HG03432 (cell line): ENCODE measurements around the gene BRD2.
A peak's percentile ranks its signal among the peaks of the same experiment; 100 is the strongest.

Source experiments
- ATAC-seq: cut with Tn5 transposase; IDR thresholded peaks from one replicate; pipeline ENCODE4 v1.9.1; 2021; ENCODE audit warnings: mild to moderate bottlenecking, moderate library complexity; ENCODE audit not compliant: unreplicated experiment

BRD2 gene

GRCh38 chr6:32971242-32971580 is 2.8 kb downstream of the BRD2 start:
- ATAC-seq = no peak

DNA sequence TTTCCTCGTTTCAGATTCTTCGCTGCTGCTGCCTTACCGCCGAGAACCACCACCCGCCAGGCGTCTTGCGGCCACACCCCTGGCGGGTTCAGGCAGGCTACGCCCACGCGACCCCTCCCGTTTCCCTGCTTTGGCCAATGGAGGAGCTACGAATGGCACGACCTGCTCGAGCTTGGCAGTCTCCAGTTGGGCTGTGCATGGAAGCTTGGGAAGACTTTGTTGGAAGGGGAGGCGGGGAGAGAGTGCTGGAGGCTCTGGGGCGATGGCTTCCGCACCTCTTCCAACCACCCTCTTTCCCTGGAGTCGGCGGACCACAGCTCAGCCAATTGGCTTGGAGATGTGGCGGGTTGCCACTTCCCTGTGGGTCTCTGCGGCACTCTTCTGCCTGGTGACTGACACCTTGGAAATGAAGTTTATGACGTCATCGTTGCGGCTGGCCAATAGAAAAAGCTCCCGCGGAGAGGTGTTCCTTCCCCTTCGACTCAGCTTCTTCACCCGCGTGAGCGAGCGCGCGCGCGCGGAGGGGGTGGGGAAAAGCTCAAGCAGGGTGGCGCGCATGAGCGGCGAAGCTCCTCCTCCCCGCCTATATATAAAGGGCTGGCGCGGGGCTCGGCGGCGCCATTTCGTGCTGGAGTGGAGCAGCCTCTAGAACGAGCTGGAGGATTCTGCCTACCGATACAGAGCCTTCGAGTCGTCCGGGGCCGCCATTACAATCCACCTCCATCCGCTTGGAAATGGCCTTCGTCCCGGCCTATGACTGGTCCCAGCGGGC is 3.4 kb downstream of the BRD2 start:
- peak; percentile 40 for ATAC-seq

DNA sequence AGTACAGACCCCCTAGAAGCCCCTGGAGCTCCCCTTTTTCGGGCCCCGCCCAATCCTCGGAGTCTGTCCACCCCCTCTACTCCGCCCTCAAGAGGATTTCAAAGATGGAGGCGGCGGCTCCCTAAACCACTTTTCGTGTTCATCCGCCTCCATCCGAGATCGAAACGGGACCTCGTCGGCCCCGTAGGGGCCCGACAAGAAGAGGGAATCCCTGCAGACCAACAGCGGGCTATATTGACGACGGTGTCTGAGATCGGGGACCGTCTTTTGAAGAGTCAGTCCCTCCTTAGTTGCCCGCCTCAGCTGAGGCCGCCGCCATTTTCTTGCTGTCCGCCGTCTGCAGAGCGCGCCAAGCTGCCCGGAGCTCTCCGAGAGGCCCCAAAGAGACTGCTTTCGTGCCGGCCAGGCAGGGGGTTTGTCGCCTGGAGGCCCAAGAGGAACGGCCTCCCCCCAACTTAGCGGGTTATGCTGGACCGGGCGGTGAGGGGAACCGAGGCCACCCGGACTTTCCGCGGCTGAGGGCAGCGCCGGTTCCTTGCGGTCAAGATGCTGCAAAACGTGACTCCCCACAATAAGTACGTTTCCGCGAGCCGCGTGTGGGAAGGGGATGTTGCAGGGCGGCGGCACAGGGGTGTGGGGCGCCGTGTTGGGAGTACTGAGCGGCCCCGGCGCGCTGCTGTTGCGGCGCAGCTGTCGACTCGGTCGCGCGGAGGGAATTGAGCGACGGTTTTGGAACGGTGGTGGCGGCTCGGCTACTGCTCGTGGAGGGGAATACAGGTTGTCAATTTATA is 4.2 kb downstream of the BRD2 start:
- ATAC-seq = no peak

DNA sequence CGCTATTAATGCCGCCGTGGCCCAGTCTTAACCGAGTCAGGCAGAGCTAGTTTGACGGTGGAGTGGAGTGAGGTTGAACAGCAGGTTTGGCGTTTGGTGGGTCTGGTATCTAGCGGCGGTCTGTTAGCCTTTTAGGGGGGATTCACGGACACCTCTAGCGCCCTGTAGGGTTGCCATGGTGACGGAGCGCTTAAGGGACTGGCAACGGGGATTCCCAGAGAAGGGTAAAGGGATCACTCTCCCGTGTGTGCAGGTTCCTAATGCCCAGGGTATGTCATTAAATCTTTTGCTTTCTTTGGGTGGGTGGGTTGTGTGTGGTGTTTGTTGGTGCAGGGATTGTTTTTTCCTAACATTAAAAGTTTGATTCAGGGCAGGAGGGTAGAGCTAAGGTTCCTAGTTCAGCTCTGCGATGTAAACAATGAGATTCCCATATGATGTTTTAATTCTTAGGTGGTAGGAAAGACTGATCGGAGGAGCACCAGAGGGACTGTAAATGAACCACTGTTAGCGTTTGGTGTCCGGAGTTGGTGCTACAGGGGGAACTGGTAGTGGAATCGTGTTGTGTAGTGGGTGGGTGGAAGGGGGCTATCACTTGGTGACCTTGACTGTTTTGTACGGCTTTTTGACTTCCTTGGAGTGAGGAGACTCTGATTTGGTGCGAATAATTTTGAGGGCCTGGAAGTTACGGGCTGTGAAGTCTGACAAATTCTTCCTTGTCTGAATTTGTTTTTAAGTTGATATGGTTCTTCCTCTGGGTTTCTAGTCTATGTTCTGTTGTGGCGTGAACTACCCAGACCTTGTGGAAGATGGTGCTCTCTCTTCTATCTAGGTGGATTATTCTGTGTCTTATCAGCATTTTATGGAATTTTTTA is 5.0 kb downstream of the BRD2 start:
- ATAC-seq = no peak

GRCh38 chr6:32974016-32974333 is 5.6 kb downstream of the BRD2 start:
- ATAC-seq = no peak

DNA sequence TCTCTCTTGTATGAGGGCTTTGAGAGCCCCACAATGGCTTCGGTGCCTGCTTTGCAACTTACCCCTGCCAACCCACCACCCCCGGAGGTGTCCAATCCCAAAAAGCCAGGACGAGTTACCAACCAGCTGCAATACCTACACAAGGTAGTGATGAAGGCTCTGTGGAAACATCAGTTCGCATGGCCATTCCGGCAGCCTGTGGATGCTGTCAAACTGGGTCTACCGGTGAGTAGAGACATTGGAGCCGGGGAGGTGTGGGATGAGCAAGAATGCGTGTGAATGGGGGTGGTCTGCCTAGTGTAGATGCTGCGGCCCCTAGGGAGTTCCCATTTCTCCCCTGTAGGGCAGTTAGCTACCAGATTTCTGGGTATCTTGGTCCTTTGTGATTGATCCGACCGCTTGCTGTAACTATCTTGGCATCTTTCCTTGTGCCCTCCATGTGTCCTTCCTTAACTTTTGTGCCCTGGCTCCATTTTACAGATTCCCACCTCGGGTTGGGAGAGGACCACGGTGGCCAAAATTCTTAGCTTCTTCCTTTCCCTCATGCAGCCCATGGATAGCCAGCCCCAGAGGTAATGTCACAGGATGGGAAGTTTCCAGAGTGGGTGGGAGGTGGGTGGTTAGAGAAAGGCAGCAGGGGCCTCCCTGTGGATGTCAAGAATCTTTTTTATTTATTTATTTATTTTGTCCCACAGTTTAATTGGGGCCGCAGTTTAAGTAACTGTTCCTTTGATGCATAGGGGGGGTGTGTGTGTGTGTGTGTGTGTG is 6.3 kb downstream of the BRD2 start:
- ATAC-seq = no peak

DNA sequence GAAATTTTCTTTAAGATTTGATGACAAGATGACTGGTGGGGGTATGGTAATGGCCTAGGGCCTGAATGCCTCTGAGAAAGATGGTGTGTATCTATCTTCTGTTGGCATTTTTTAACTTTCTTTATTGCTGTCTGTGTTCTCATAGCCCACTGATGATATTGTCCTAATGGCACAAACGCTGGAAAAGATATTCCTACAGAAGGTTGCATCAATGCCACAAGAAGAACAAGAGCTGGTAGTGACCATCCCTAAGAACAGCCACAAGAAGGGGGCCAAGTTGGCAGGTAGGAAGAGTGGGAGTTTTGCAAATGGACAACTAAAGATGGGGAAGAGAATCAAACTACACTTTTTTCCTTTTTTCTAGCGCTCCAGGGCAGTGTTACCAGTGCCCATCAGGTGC is 7.5 kb downstream of the BRD2 start:
- no peak for ATAC-seq

- ATAC-seq = no peak
These were observed 8.1 kb downstream of the BRD2 start for GRCh38 chr6:32976334-32977069.

DNA sequence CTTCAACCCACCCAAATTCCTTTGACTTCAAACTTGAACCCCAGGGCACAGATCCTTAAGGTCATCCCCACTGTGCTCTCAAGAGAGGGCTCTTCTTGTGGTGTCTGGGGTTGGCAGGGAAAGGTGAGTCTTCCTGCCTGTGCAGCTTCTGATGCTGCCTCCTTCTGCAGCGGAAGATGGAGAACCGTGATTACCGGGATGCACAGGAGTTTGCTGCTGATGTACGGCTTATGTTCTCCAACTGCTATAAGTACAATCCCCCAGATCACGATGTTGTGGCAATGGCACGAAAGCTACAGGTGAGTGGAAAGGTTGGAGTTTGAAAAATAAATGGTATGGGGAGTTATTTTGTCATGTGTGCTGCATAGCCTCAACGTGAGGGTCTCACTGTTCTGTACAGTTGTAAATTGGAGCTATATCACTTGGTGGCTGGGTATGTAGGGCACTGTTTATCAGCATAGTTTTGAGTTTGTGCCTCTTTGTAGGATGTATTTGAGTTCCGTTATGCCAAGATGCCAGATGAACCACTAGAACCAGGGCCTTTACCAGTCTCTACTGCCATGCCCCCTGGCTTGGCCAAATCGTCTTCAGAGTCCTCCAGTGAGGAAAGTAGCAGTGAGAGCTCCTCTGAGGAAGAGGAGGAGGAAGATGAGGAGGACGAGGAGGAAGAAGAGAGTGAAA is 9.0 kb downstream of the BRD2 start:
- no peak for ATAC-seq

- no peak for ATAC-seq
These were observed 9.5 kb downstream of the BRD2 start for GRCh38 chr6:32977953-32978324.

DNA sequence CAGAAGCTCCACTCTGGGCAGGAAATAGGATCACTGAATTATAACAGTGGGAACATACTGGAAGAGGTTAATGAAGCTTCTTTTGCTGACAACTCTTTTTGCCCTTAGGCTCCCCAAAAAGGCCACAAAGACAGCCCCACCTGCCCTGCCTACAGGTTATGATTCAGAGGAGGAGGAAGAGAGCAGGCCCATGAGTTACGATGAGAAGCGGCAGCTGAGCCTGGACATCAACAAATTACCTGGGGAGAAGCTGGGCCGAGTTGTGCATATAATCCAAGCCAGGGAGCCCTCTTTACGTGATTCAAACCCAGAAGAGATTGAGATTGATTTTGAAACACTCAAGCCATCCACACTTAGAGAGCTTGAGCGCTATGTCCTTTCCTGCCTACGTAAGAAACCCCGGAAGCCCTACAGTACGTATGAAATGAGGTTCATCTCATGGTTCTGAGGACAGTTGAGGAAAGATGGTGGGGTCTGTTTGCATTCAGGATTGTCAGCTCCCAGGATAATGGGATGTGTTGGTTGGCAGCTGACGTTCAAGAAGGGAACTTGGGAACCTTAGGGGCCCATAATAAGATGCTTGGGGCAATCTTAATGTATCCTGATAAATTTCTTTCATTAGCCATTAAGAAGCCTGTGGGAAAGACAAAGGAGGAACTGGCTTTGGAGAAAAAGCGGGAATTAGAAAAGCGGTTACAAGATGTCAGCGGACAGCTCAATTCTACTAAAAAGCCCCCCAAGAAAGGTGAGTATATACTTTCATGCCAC is 11.5 kb downstream of the BRD2 start:
- ATAC-seq = no peak

DNA sequence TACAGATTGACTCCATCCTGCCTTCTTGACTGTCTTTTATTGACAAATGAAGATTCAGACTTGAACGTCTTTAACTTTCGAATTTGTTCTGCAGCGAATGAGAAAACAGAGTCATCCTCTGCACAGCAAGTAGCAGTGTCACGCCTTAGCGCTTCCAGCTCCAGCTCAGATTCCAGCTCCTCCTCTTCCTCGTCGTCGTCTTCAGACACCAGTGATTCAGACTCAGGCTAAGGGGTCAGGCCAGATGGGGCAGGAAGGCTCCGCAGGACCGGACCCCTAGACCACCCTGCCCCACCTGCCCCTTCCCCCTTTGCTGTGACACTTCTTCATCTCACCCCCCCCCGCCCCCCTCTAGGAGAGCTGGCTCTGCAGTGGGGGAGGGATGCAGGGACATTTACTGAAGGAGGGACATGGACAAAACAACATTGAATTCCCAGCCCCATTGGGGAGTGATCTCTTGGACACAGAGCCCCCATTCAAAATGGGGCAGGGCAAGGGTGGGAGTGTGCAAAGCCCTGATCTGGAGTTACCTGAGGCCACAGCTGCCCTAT is 12.2 kb downstream of the BRD2 start:
- no peak for ATAC-seq

DNA sequence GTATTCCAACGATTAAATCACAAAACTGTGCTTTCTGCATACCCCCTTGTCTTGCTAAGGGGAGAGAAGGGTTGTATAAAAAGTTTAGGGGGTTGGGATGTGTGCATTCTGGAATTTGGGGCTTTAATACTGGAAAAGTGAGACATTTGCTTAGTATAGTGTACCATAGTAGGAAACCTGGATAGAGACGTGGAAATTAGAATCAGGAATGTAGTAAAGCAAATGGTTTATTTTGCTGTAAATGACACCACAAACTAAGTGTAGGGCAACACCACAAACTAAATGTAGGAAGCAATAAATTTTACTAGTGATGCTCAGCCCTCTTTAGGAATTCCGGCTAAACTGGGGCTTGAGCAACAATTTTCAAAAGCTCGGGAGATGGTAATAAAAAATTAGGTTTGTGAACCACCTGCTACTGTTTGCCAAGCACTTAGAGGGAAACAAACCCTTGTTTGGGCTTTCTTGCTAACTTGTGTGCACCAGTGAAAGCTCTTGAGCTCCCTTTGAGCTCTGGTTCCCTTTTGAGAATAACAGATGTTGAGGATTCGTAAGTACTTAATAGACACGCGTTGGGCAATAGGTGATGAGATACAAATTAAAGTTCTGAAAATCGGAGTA is 13.8 kb downstream of the BRD2 start:
- ATAC-seq = no peak

- ATAC-seq = no peak
These were observed 14.5 kb downstream of the BRD2 start for GRCh38 chr6:32982702-32983492.

DNA sequence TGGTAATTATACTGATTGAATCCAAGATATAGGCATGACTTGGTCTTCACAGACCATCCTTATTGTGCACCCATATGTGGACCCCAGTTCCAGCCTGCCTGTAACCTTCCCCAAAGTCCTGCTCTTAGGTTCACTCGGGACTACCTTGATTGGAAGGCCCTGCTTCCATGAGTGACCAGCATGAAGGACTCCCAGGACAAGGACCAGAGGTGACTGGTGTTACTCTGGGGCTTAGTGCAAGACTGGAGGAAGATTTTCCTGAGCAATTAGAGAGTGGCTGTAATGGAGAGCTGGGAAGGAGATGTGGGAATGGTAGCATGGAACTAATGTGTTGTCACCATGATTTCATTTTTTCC is 15.1 kb downstream of the BRD2 start:
- no peak for ATAC-seq

GRCh38 chr6:32983964-32984621 is 15.7 kb downstream of the BRD2 start:
- no peak for ATAC-seq
